Measurements from ENCODE around the gene PLCH2. TPM values are rescaled to one million over a fixed set of nuclear protein-coding genes. Genes with fewer than 3 reads are reported as not detected.

The PLCH2 gene
- total and polyA plus RNA-seq, 8 donors, result 0.67 to 6.5 (median 3.7) TPM

- Histone ChIP-seq H3K4me3 (no peak overlapping the region), H3K27me3 (peaks cover 0 to 4% of the 10 kb centered on the region in 2 donors), H3K27ac (no peak overlapping the region), H3K36me3 (peaks cover 0 to 45% of the 10 kb centered on the region in 2 donors), H3K4me1 (peaks cover 25 to 36% of the 10 kb centered on the region in 2 donors), H3K9me3 (no peaks in the 10 kb centered on the region)
- no peak for ATAC-seq
- no peak for DNase-seq
- intact Hi-C loops (cut with DNase I), result no loop called here
- no peak for TF ChIP-seq CTCF (IDR thresholded peaks at IDR 0.05)
These were observed 46.1 kb downstream of the PLCH2 start for GRCh38 chr1:2522230-2522629.

- Histone ChIP-seq H3K4me3 (no peak overlapping the region), H3K9me3 (no peaks in the 10 kb centered on the region), H3K4me1 (peaks cover 25 to 41% of the 10 kb centered on the region in 2 donors), H3K27me3 (peaks cover 0 to 15% of the 10 kb centered on the region in 2 donors), H3K36me3 (peaks cover 0 to 34% of the 10 kb centered on the region in 2 donors), H3K27ac (no peak overlapping the region)
- ATAC-seq, result no peak
- TF ChIP-seq CTCF (IDR thresholded peaks at IDR 0.05), result no peak
- intact Hi-C loops (cut with DNase I), result no loop called here
- no peak for DNase-seq
These were observed 47.3 kb downstream of the PLCH2 start for GRCh38 chr1:2523191-2523890.

GRCh38 chr1:2523891-2524609 lies 48.0 kb downstream of the PLCH2 start:
- H3K27ac ChIP-seq, result no peak overlapping the region
- intact Hi-C loops (cut with DNase I), result no loop called here
- H3K36me3 ChIP-seq, result peaks cover 0 to 27% of the 10 kb centered on the region in 2 donors
- no peaks in the 10 kb centered on the region for H3K9me3 ChIP-seq
- ATAC-seq (no peak), DNase-seq (no peak)
- no peak for TF ChIP-seq CTCF (IDR thresholded peaks at IDR 0.05)
- H3K4me3 ChIP-seq, result no peak overlapping the region
- peaks cover 29 to 48% of the 10 kb centered on the region in 2 donors for H3K4me1 ChIP-seq
- peaks cover 0 to 22% of the 10 kb centered on the region in 2 donors for H3K27me3 ChIP-seq

- no peaks in the 10 kb centered on the region for H3K9me3 ChIP-seq
- peak overlapping the region; percentile 58 to 97 for H3K4me3 ChIP-seq
These were observed 49.5 kb downstream of the PLCH2 start for GRCh38 chr1:2525572-2525919.

More at GRCh38 chr1:2525572-2525919, 49.5 kb downstream of the PLCH2 start:
- intact Hi-C loops (cut with DNase I), result no loop called here
- peaks cover 7 to 37% of the 10 kb centered on the region in 2 donors for H3K27me3 ChIP-seq
- H3K27ac ChIP-seq, result peak overlapping the region in 1 of 2 donors; percentile 83
- peaks cover 0 to 12% of the 10 kb centered on the region in 2 donors for H3K36me3 ChIP-seq
- DNase-seq (no peak), ATAC-seq (no peak)
- peaks cover 30 to 63% of the 10 kb centered on the region in 2 donors for H3K4me1 ChIP-seq
- TF ChIP-seq CTCF (IDR thresholded peaks at IDR 0.05), result no peak

Data from left lung (tissue), 10 donors.